Ishikawa (cell line): ENCODE results near the gene SENP1.

ENCODE experiments used
- CEBPB ChIP-seq: IDR thresholded peaks from 2 replicates; pipeline ENCODE4 v1.6.1; 2012
- CREB1 ChIP-seq: IDR thresholded peaks from 2 replicates; pipeline ENCODE4 v1.6.1; 2012; ENCODE audit warnings: low read depth
- EGR1 ChIP-seq: IDR thresholded peaks from 2 replicates; pipeline ENCODE4 v1.6.1; 2012
- EP300 ChIP-seq: IDR thresholded peaks from 2 replicates; pipeline ENCODE4 v1.6.1; 2012; ENCODE audit warnings: borderline replicate concordance
- FOXM1 ChIP-seq: IDR thresholded peaks from 2 replicates; pipeline ENCODE4 v1.6.1; 2012; ENCODE audit warnings: low read depth, borderline replicate concordance
- NFIC ChIP-seq: IDR thresholded peaks from 2 replicates; pipeline ENCODE4 v1.6.1; 2012
- RAD21 ChIP-seq: IDR thresholded peaks from 2 replicates; pipeline ENCODE4 v1.6.1; 2012; ENCODE audit warnings: low read depth
- TAF1 ChIP-seq: IDR thresholded peaks from 2 replicates; pipeline ENCODE4 v1.6.1; 2012; ENCODE audit warnings: low read depth, mild to moderate bottlenecking
- TCF12 ChIP-seq: IDR thresholded peaks from 2 replicates; pipeline ENCODE4 v1.6.1; 2012; ENCODE audit warnings: low read depth
- TEAD4 ChIP-seq: IDR thresholded peaks from 2 replicates; pipeline ENCODE4 v1.6.1; 2012
- YY1 ChIP-seq: IDR thresholded peaks from 2 replicates; pipeline ENCODE4 v1.6.1; 2012; ENCODE audit warnings: low read depth
- ZBTB7A ChIP-seq: IDR thresholded peaks from 2 replicates; pipeline ENCODE4 v1.6.1; 2012; ENCODE audit warnings: low read depth
- TF ChIP-seq, protein P1 (sequence below): IDR thresholded peaks from 2 replicates; pipeline ENCODE4 v1.6.1; 2012
- TF ChIP-seq, protein P2 (sequence below): IDR thresholded peaks from 2 replicates; pipeline ENCODE4 v1.6.1; 2012
- TF ChIP-seq, protein P3 (sequence below): IDR thresholded peaks from 2 replicates; pipeline ENCODE4 v1.6.1; 2012; ENCODE audit warnings: low read depth, mild to moderate bottlenecking

SENP1 gene

DNA sequence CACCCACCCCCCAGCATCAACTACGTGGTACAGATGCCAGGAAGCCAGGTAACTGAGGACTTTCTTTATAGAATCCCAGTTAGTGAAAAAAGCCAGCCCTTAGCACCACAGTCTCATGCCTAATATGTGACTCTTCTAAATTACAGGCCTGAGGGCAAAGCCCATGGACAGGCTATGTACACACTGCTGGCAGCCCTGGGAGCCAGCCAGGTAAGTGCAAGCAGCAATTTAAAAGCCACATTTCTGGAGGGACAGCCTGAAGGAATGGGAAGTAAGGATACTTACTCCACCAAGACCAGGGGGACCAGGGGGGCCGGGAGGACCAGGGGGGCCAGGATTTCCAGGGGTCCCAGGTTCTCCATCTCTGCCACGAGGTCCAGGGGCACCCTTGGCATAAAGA is 108.6 kb downstream of the SENP1 start:
- no peak for TF ChIP-seq EGR1
- TF ChIP-seq, protein P1, sequence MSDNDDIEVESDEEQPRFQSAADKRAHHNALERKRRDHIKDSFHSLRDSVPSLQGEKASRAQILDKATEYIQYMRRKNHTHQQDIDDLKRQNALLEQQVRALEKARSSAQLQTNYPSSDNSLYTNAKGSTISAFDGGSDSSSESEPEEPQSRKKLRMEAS = no peak
- no peak for TF ChIP-seq CEBPB
- TF ChIP-seq YY1 = no peak
- TF ChIP-seq NFIC = no peak
- TF ChIP-seq ZBTB7A = no peak
- TF ChIP-seq FOXM1 = no peak
- TF ChIP-seq TEAD4 = no peak
- TF ChIP-seq CREB1 = no peak
- no peak for TF ChIP-seq RAD21
- TF ChIP-seq, protein P2, sequence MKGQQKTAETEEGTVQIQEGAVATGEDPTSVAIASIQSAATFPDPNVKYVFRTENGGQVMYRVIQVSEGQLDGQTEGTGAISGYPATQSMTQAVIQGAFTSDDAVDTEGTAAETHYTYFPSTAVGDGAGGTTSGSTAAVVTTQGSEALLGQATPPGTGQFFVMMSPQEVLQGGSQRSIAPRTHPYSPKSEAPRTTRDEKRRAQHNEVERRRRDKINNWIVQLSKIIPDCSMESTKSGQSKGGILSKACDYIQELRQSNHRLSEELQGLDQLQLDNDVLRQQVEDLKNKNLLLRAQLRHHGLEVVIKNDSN = no peak
- TF ChIP-seq TCF12 = no peak
- TF ChIP-seq, protein P3, sequence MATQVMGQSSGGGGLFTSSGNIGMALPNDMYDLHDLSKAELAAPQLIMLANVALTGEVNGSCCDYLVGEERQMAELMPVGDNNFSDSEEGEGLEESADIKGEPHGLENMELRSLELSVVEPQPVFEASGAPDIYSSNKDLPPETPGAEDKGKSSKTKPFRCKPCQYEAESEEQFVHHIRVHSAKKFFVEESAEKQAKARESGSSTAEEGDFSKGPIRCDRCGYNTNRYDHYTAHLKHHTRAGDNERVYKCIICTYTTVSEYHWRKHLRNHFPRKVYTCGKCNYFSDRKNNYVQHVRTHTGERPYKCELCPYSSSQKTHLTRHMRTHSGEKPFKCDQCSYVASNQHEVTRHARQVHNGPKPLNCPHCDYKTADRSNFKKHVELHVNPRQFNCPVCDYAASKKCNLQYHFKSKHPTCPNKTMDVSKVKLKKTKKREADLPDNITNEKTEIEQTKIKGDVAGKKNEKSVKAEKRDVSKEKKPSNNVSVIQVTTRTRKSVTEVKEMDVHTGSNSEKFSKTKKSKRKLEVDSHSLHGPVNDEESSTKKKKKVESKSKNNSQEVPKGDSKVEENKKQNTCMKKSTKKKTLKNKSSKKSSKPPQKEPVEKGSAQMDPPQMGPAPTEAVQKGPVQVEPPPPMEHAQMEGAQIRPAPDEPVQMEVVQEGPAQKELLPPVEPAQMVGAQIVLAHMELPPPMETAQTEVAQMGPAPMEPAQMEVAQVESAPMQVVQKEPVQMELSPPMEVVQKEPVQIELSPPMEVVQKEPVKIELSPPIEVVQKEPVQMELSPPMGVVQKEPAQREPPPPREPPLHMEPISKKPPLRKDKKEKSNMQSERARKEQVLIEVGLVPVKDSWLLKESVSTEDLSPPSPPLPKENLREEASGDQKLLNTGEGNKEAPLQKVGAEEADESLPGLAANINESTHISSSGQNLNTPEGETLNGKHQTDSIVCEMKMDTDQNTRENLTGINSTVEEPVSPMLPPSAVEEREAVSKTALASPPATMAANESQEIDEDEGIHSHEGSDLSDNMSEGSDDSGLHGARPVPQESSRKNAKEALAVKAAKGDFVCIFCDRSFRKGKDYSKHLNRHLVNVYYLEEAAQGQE = no peak
- no peak for TF ChIP-seq EP300
- no peak for TF ChIP-seq TAF1

DNA sequence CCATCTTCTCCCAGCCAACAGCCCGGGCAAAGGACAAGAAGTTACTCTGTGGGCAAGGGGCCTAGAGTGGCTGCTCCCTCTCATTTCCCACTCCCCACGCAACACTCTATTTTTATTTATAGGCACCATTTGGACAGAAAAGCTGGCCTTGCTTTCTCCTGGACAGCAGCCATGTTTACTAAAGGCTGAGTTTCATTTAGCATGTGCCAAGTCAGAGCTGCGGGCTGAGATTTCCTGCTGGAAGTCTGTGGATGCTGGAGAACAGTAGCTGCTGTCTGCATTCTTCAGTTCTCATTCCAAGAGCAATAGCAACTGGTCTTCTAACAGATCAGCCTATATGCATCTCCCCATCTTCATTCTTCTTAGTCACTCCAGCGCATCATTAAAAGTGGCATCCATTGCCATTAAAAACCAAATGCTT is 109.9 kb downstream of the SENP1 start:
- TF ChIP-seq, protein P1 = no peak

DNA sequence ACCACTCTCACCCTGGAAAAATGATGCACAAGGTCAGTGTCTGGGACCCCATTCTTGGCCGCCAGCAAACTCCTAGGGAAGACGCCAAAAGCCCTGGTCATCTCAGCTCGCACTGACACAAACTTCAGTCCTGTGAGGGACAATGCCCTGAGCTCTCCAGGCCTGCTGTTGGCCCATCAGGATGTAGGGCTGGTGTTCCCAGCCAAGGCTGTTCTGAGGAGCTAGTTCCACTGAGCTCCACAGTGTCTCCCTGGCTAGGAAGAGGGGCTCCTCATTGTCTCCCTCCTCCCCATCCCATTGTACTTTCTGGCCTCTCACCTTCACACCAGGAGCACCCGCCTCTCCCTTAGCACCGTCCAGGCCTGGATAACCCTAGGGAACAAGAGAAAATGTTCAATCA is 112.4 kb downstream of the SENP1 start:
- TF ChIP-seq EGR1 (no peak), FOXM1 (no peak), RAD21 (no peak), ZBTB7A (no peak), YY1 (no peak), CREB1 (no peak), TEAD4 (no peak), EP300 (no peak), CEBPB (no peak), TCF12 (no peak)
- TF ChIP-seq, protein P3 = no peak
- TF ChIP-seq, protein P2 = no peak
